GM23338 (cell line): Measurements from ENCODE around the gene TNS4. TPM values are rescaled to one million over a fixed set of nuclear protein-coding genes. Genes with fewer than 3 reads are reported as not detected.

Experiments
- ATAC-seq: fragments of 200-7000 bp; cut with Tn5 transposase; 3 replicates; pipeline ENCODE4 v1.9.1; 2020
- DNase-seq: peaks from one replicate; pipeline ENCODE4 v3.0.0-alpha.2; 2015; ENCODE audit warnings: low spot score
- H2AFZ ChIP-seq: fragments of 200-600 bp; sonication (generic); 2 replicates; pipeline ENCODE4 v1.8.0; 2016; ENCODE audit warnings: antibody characterized with exemption, mild to moderate bottlenecking, moderate library complexity
- H3F3A ChIP-seq: fragments of 200-600 bp; sonication (generic); replicated peaks from 2 replicates; pipeline ENCODE4 v1.8.0; 2017; ENCODE audit warnings: antibody characterized with exemption, mixed run types, low read depth
- H3K27ac ChIP-seq: fragments of 200-600 bp; sonication (generic); 2 replicates; pipeline ENCODE4 v1.6.1; 2016; ENCODE audit warnings: low read depth
- H3K27me3 ChIP-seq: fragments of 200-600 bp; sonication (generic); 2 replicates; pipeline ENCODE4 v1.8.0; 2016; ENCODE audit warnings: mild to moderate bottlenecking, mixed run types, moderate library complexity; ENCODE audit not compliant: insufficient read depth
- H3K36me3 ChIP-seq: fragments of 200-600 bp; sonication (generic); 2 replicates; pipeline ENCODE4 v1.8.0; 2016; ENCODE audit warnings: mild to moderate bottlenecking; ENCODE audit not compliant: insufficient read depth
- H3K4me1 ChIP-seq: fragments of 200-600 bp; sonication (generic); 2 replicates; pipeline ENCODE4 v1.8.0; 2016; ENCODE audit warnings: mild to moderate bottlenecking, moderate library complexity; ENCODE audit not compliant: insufficient read depth
- H3K4me2 ChIP-seq: fragments of 200-600 bp; sonication (generic); 2 replicates; pipeline ENCODE4 v1.7.1; 2017; ENCODE audit warnings: mixed run types
- H3K4me3 ChIP-seq: fragments of 200-600 bp; sonication (generic); 2 replicates; pipeline ENCODE4 v1.6.1; 2016; ENCODE audit warnings: mixed run types
- H3K79me2 ChIP-seq: fragments of 200-600 bp; sonication (generic); replicated peaks from 2 replicates; pipeline ENCODE4 v1.8.0; 2017; ENCODE audit warnings: mild to moderate bottlenecking; ENCODE audit not compliant: insufficient read depth
- H3K9me2 ChIP-seq: fragments of 200-600 bp; sonication (generic); 2 replicates; pipeline ENCODE4 v1.8.0; 2017; ENCODE audit not compliant: insufficient read depth
- H4K20me1 ChIP-seq: fragments of 200-600 bp; sonication (generic); replicated peaks from 2 replicates; pipeline ENCODE4 v1.8.0; 2017; ENCODE audit warnings: mild to moderate bottlenecking; ENCODE audit not compliant: insufficient read depth
- H3K27ac Mint-ChIP-seq: 2 replicates; pipeline ENCODE4 v1.8.0; 2020; ENCODE audit warnings: inconsistent platforms, mild to moderate bottlenecking, moderate library complexity, mixed read lengths
- H3K27me3 Mint-ChIP-seq: 3 replicates; pipeline ENCODE4 v1.8.0; 2022; ENCODE audit warnings: low read depth, mild to moderate bottlenecking, moderate library complexity, mixed read lengths, inconsistent platforms; ENCODE audit not compliant: insufficient read depth, poor library complexity
- H3K36me3 Mint-ChIP-seq: 3 replicates; pipeline ENCODE4 v1.8.0; 2021; ENCODE audit warnings: low read depth, mild to moderate bottlenecking, inconsistent platforms, moderate library complexity, mixed read lengths
- H3K4me1 Mint-ChIP-seq: 3 replicates; pipeline ENCODE4 v1.8.0; 2020; ENCODE audit warnings: mild to moderate bottlenecking, inconsistent platforms, mixed read lengths
- H3K4me3 Mint-ChIP-seq: 3 replicates; pipeline ENCODE4 v1.8.0; 2021; ENCODE audit warnings: moderate library complexity, mild to moderate bottlenecking, inconsistent platforms, mixed read lengths
- H3K9me3 Mint-ChIP-seq: 3 replicates; pipeline ENCODE4 v1.8.0; 2020; ENCODE audit warnings: moderate library complexity, mild to moderate bottlenecking, inconsistent platforms, mixed read lengths
- EZH2 ChIP-seq: fragments of 200-600 bp; sonication (generic); IDR thresholded peaks from one replicate; pipeline ENCODE4 v1.8.0; 2017; ENCODE audit warnings: antibody characterized with exemption, mild to moderate bottlenecking, low read depth; ENCODE audit not compliant: unreplicated experiment
- EZH2phosphoT487 ChIP-seq: fragments of 200-600 bp; sonication (generic); IDR thresholded peaks from one replicate; pipeline ENCODE4 v1.8.1; 2018; ENCODE audit warnings: antibody characterized with exemption; ENCODE audit not compliant: unreplicated experiment
- JUNB ChIP-seq: IDR thresholded peaks from one replicate; pipeline ENCODE4 v1.6.1; 2016; ENCODE audit warnings: antibody characterized with exemption; ENCODE audit not compliant: unreplicated experiment
- NANOG ChIP-seq: IDR thresholded peaks from 2 replicates; pipeline ENCODE4 v1.6.1; 2016; ENCODE audit warnings: antibody characterized with exemption, borderline replicate concordance
- POLR2AphosphoS5 ChIP-seq: IDR thresholded peaks from 2 replicates; pipeline ENCODE4 v1.6.1; 2016; ENCODE audit warnings: antibody characterized with exemption, low read depth
- STAT1 ChIP-seq: IDR thresholded peaks from one replicate; pipeline ENCODE4 v1.6.1; 2016; ENCODE audit warnings: antibody characterized with exemption; ENCODE audit not compliant: unreplicated experiment
- ZNF114 ChIP-seq: fragments of 250-450 bp; sonication (Bioruptor Pico); IDR thresholded peaks from 2 replicates; pipeline ENCODE4 v1.5.0; 2020; ENCODE audit warnings: mild to moderate bottlenecking, moderate library complexity
- ZNF331 ChIP-seq: fragments of 250-450 bp; sonication (Bioruptor Pico); IDR thresholded peaks from 2 replicates; pipeline ENCODE4 v1.5.0; 2020; ENCODE audit warnings: low read depth, mild to moderate bottlenecking, moderate library complexity
- polyA plus RNA-seq: library from polyadenylated mRNA; unstranded; fragments of >200 nt; fragmentation: Nextera tagmentation; extraction: Ambion mirVana; gene quantifications from 2 replicates; pipeline ENCODE4 v1.2.1, GENCODE V29; 2016
- total RNA-seq: library from RNA; depleted of rRNA; stranded (reverse); fragments of >200 nt; shearing (Covaris generic); gene quantifications from 2 replicates; pipeline ENCODE4 v1.2.3, GENCODE V29; 2014
- TF ChIP-seq, protein P1 (sequence below): fragments of 250-450 bp; sonication (Bioruptor Pico); IDR thresholded peaks from 2 replicates; pipeline ENCODE4 v1.5.0; 2020; ENCODE audit warnings: mild to moderate bottlenecking, moderate library complexity
- TF ChIP-seq, protein P2 (sequence below), 2 experiments: fragments of 200-600 bp in 1 of 2; sonication (generic) in 1 of 2; conservative IDR thresholded peaks; 2 replicates each; pipeline versions ENCODE4 v1.5.1 to v1.6.1; 2016 to 2017; ENCODE audit warnings: antibody characterized with exemption in 2 of 2, low read depth in 2 of 2, mild to moderate bottlenecking in 2 of 2, moderate library complexity in 1 of 2

Gene TNS4
- total and polyA plus RNA-seq, 2 experiments from 2014 or later: 0.31 to 4.9 TPM

DNA sequence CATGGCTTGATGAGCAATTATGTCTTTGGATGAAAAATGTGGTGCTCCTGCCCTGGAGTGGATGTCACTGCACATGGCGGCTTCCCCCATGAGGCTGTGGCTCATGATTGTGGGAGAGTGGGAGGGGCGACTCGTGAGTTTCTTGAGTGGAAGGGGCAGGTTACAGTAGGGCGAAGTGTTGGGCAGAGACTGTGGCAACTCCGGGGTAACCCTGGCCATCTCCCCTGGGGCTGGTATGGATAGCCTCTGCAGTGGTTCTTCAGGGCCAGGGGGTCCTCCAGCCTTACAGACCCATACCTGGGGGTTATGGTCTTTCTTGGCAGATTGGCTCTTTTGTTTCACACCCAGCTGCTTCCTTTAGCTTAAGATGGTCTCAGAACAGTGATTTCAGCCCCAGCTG is 1.3 kb upstream of the TNS4 start:
- Histone ChIP-seq H4K20me1 (no peaks in the 10 kb centered on the region), H3K27me3 (no peaks in the 10 kb centered on the region), H3K9me2 (no peaks in the 10 kb centered on the region), H3K4me3 (no peak overlapping the region), H3K4me1 (peaks cover 22% of the 10 kb centered on the region), H3K27ac (no peak overlapping the region), H2AFZ (no peak overlapping the region), H3K79me2 (no peaks in the 10 kb centered on the region), H3K36me3 (no peaks in the 10 kb centered on the region), H3K4me2 (no peak overlapping the region), H3F3A (peaks cover 12% of the 10 kb centered on the region)
- H3K27ac Mint-ChIP-seq: no peak overlapping the region; the same call in 1 of the 2 replicates
- peaks cover 32% of the 10 kb centered on the region for H3K4me1 Mint-ChIP-seq
- H3K4me3 Mint-ChIP-seq: no peak overlapping the region
- no peak for DNase-seq
- ATAC-seq: no peak
- TF ChIP-seq EZH2: no peak
- no peak for TF ChIP-seq ZNF114 (CRISPR knock-in tag)
- no peak for TF ChIP-seq NANOG
- TF ChIP-seq STAT1: no peak
- TF ChIP-seq ZNF331 (CRISPR knock-in tag): no peak
- H3K27me3 Mint-ChIP-seq: peaks cover 15% of the 10 kb centered on the region
- no peaks in the 10 kb centered on the region; the same call in 2 of the 3 replicates for H3K36me3 Mint-ChIP-seq
- peaks cover 3% of the 10 kb centered on the region; the same call in 2 of the 3 replicates for H3K9me3 Mint-ChIP-seq

- no peaks in the 10 kb centered on the region for H3K79me2 ChIP-seq
- no peak overlapping the region; the same call in 2 of the 3 replicates for H3K4me3 Mint-ChIP-seq
- H3F3A ChIP-seq: peaks cover 12% of the 10 kb centered on the region
- ATAC-seq: no peak
- H3K9me2 ChIP-seq: no peaks in the 10 kb centered on the region
- H3K36me3 ChIP-seq: no peaks in the 10 kb centered on the region
- no peaks in the 10 kb centered on the region for H4K20me1 ChIP-seq
- no peak overlapping the region for H3K4me2 ChIP-seq
- no peak overlapping the region for H3K27ac ChIP-seq
- peaks cover 27% of the 10 kb centered on the region for H3K4me1 Mint-ChIP-seq
- no peak for DNase-seq
- no peaks in the 10 kb centered on the region; the same call in 2 of the 3 replicates for H3K36me3 Mint-ChIP-seq
- H3K9me3 Mint-ChIP-seq: peaks cover 3% of the 10 kb centered on the region; the same call in 2 of the 3 replicates
- H3K27me3 ChIP-seq: no peaks in the 10 kb centered on the region
- peaks cover 13% of the 10 kb centered on the region for H3K27me3 Mint-ChIP-seq
- H3K4me1 ChIP-seq: peaks cover 24% of the 10 kb centered on the region
- H3K27ac Mint-ChIP-seq: no peak overlapping the region
- H3K4me3 ChIP-seq: no peak overlapping the region
- no peak overlapping the region for H2AFZ ChIP-seq
- TF ChIP-seq EZH2 (no peak), JUNB (no peak), STAT1 (no peak), POLR2AphosphoS5 (no peak), ZNF114 (CRISPR knock-in tag) (no peak), EZH2phosphoT487 (no peak), NANOG (no peak)
- TF ChIP-seq, protein P1, sequence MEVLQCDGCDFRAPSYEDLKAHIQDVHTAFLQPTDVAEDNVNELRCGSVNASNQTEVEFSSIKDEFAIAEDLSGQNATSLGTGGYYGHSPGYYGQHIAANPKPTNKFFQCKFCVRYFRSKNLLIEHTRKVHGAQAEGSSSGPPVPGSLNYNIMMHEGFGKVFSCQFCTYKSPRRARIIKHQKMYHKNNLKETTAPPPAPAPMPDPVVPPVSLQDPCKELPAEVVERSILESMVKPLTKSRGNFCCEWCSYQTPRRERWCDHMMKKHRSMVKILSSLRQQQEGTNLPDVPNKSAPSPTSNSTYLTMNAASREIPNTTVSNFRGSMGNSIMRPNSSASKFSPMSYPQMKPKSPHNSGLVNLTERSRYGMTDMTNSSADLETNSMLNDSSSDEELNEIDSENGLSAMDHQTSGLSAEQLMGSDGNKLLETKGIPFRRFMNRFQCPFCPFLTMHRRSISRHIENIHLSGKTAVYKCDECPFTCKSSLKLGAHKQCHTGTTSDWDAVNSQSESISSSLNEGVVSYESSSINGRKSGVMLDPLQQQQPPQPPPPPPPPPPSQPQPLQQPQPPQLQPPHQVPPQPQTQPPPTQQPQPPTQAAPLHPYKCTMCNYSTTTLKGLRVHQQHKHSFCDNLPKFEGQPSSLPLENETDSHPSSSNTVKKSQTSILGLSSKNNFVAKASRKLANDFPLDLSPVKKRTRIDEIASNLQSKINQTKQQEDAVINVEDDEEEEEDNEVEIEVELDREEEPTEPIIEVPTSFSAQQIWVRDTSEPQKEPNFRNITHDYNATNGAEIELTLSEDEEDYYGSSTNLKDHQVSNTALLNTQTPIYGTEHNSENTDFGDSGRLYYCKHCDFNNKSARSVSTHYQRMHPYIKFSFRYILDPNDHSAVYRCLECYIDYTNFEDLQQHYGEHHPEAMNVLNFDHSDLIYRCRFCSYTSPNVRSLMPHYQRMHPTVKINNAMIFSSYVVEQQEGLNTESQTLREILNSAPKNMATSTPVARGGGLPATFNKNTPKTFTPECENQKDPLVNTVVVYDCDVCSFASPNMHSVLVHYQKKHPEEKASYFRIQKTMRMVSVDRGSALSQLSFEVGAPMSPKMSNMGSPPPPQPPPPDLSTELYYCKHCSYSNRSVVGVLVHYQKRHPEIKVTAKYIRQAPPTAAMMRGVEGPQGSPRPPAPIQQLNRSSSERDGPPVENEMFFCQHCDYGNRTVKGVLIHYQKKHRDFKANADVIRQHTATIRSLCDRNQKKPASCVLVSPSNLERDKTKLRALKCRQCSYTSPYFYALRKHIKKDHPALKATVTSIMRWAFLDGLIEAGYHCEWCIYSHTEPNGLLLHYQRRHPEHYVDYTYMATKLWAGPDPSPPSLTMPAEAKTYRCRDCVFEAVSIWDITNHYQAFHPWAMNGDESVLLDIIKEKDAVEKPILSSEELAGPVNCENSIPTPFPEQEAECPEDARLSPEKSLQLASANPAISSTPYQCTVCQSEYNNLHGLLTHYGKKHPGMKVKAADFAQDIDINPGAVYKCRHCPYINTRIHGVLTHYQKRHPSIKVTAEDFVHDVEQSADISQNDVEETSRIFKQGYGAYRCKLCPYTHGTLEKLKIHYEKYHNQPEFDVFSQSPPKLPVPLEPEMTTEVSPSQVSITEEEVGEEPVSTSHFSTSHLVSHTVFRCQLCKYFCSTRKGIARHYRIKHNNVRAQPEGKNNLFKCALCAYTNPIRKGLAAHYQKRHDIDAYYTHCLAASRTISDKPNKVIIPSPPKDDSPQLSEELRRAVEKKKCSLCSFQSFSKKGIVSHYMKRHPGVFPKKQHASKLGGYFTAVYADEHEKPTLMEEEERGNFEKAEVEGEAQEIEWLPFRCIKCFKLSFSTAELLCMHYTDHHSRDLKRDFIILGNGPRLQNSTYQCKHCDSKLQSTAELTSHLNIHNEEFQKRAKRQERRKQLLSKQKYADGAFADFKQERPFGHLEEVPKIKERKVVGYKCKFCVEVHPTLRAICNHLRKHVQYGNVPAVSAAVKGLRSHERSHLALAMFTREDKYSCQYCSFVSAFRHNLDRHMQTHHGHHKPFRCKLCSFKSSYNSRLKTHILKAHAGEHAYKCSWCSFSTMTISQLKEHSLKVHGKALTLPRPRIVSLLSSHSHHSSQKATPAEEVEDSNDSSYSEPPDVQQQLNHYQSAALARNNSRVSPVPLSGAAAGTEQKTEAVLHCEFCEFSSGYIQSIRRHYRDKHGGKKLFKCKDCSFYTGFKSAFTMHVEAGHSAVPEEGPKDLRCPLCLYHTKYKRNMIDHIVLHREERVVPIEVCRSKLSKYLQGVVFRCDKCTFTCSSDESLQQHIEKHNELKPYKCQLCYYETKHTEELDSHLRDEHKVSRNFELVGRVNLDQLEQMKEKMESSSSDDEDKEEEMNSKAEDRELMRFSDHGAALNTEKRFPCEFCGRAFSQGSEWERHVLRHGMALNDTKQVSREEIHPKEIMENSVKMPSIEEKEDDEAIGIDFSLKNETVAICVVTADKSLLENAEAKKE (CRISPR knock-in tag): no peak
- TF ChIP-seq, protein P2, sequence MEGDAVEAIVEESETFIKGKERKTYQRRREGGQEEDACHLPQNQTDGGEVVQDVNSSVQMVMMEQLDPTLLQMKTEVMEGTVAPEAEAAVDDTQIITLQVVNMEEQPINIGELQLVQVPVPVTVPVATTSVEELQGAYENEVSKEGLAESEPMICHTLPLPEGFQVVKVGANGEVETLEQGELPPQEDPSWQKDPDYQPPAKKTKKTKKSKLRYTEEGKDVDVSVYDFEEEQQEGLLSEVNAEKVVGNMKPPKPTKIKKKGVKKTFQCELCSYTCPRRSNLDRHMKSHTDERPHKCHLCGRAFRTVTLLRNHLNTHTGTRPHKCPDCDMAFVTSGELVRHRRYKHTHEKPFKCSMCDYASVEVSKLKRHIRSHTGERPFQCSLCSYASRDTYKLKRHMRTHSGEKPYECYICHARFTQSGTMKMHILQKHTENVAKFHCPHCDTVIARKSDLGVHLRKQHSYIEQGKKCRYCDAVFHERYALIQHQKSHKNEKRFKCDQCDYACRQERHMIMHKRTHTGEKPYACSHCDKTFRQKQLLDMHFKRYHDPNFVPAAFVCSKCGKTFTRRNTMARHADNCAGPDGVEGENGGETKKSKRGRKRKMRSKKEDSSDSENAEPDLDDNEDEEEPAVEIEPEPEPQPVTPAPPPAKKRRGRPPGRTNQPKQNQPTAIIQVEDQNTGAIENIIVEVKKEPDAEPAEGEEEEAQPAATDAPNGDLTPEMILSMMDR (conservative IDR thresholded peaks at IDR 0.05; ENCODE audit: low read depth in 2 of 2): no peak
These were observed 714 bp downstream of the TNS4 start for GRCh38 chr17:40500709-40501108.
